K562 (cell line): Measurements from ENCODE around the gene LDLRAD3. TPM values are rescaled to one million over a fixed set of nuclear protein-coding genes. Genes with fewer than 3 reads are reported as not detected.

Source experiments
- ATAC-seq: fragments of 200-7000 bp; cut with Tn5 transposase; 3 replicates; pipeline ENCODE4 v1.9.1; 2020; ENCODE audit warnings: moderate library complexity
- BruUV-seq: library from RNA; stranded (reverse); fragments of 400-500 nt; replicated peaks from 2 replicates; lab custom pipeline; 2021; lab: Mats Ljungman, UMichigan
- CTCF ChIA-PET: fragments of 300-600 bp; formaldehyde crosslinking; extraction: SDS; loops from one replicate; lab custom pipeline; 2021; ENCODE audit warnings: low intra/inter-chr PET ratio; lab: Yijun Ruan, JAX
- POLR2A ChIA-PET: fragments of 300-600, 350-650 bp; sonication (Branson Sonifier 250); formaldehyde crosslinking; extraction: SDS; loops from one replicate; lab custom pipeline; 2021; ENCODE audit warnings: antibody characterized with exemption, inconsistent platforms; lab: Yijun Ruan, JAX
- DNase-seq, 4 experiments: peaks; one replicate each; pipeline versions ENCODE4 v3.0.0 to v3.0.0-alpha.2; 2011 to 2018; ENCODE audit warnings: low spot score in 3 of 4, mixed read lengths in 3 of 4; ENCODE audit errors: extremely low read depth in 1 of 4
- FAIRE-seq: peaks from 2 replicates; lab custom pipeline; 2011; peaks lifted over from hg19 to GRCh38; lab: Jason Lieb, UNC
- H2AFZ ChIP-seq: 2 replicates; pipeline ENCODE4 v1.6.0; 2011; ENCODE audit warnings: low read depth, low read length, control low read depth, inconsistent platforms
- H3K27ac ChIP-seq: fragments of 200-600 bp; 3 replicates; pipeline ENCODE4 v1.8.0; 2011; ENCODE audit warnings: low read depth, mild to moderate bottlenecking, control low read depth, inconsistent platforms, low read length, moderate library complexity, mixed read lengths; ENCODE audit errors: extremely low read depth
- H3K27me3 ChIP-seq, 2 experiments: fragments of 300-600 bp in 1 of 2; 2 replicates in 1 of 2; 3 replicates in 1 of 2; pipeline versions ENCODE4 v1.6.0 to v1.8.0; 2011; ENCODE audit warnings: inconsistent platforms in 2 of 2, low read length in 2 of 2, mild to moderate bottlenecking in 1 of 2, mixed read lengths in 1 of 2, moderate library complexity in 1 of 2; ENCODE audit not compliant: control insufficient read depth in 2 of 2, insufficient read depth in 2 of 2
- H3K36me3 ChIP-seq: fragments of 300-600 bp; 3 replicates; pipeline ENCODE4 v1.8.0; 2011; ENCODE audit warnings: mild to moderate bottlenecking, low read length, inconsistent platforms; ENCODE audit not compliant: control insufficient read depth, insufficient read depth
- H3K4me1 ChIP-seq, 2 experiments: fragments of 200-600 bp in 1 of 2; replicated peaks in 1 of 2; 2 replicates in 1 of 2; 3 replicates in 1 of 2; pipeline versions ENCODE4 v1.5.1 to v1.8.0; 2011; ENCODE audit warnings: inconsistent platforms in 2 of 2, low read length in 2 of 2, mild to moderate bottlenecking in 1 of 2, mixed read lengths in 1 of 2, moderate library complexity in 1 of 2; ENCODE audit not compliant: control insufficient read depth in 2 of 2, insufficient read depth in 2 of 2
- H3K4me2 ChIP-seq: 2 replicates; pipeline ENCODE4 v1.6.1; 2011; ENCODE audit warnings: low read length, control low read depth, inconsistent platforms, mixed read lengths; ENCODE audit not compliant: insufficient read depth
- H3K4me3 ChIP-seq: fragments of 200-600 bp; sonication (generic), shearing (Covaris generic); 2 replicates; pipeline ENCODE4 v1.5.1; 2016; ENCODE audit warnings: control low read depth, inconsistent platforms
- H3K79me2 ChIP-seq: fragments of 200-600 bp; 3 replicates; pipeline ENCODE4 v1.8.0; 2011; ENCODE audit warnings: low read length, inconsistent platforms; ENCODE audit not compliant: control insufficient read depth, insufficient read depth
- H3K9ac ChIP-seq, 2 experiments: 2 replicates each; pipeline versions ENCODE4 v1.6.0 to v1.6.1; 2011; ENCODE audit warnings: low read depth in 2 of 2, low read length in 2 of 2, control low read depth in 1 of 2, inconsistent platforms in 1 of 2, mild to moderate bottlenecking in 1 of 2, mixed read lengths in 1 of 2; ENCODE audit not compliant: insufficient read depth in 1 of 2
- H3K9me1 ChIP-seq: one replicate; pipeline ENCODE4 v1.6.0; 2011; ENCODE audit warnings: inconsistent platforms, mild to moderate bottlenecking, low read length, moderate library complexity; ENCODE audit not compliant: control insufficient read depth, insufficient read depth
- H3K9me3 ChIP-seq: replicated peaks from 2 replicates; pipeline ENCODE4 v1.5.1; 2011; ENCODE audit warnings: low read depth, low read length, inconsistent platforms; ENCODE audit not compliant: control insufficient read depth, insufficient read depth
- H4K20me1 ChIP-seq: replicated peaks from 2 replicates; pipeline ENCODE4 v1.6.1; 2011; ENCODE audit warnings: low read length, inconsistent platforms, mixed read lengths; ENCODE audit not compliant: control insufficient read depth, insufficient read depth
- BCOR ChIP-seq: fragments of 450-650 bp; IDR thresholded peaks from 2 replicates; pipeline ENCODE4 v1.6.1; 2016
- BDP1 ChIP-seq: IDR thresholded peaks from 3 replicates; pipeline ENCODE4 v1.6.1; 2011; ENCODE audit not compliant: insufficient read length, insufficient read depth
- CC2D1A ChIP-seq: fragments of 450-650 bp; IDR thresholded peaks from 2 replicates; pipeline ENCODE4 v1.6.1; 2017; ENCODE audit warnings: mild to moderate bottlenecking
- CTBP1 ChIP-seq: fragments of 450-650 bp; IDR thresholded peaks from 2 replicates; pipeline ENCODE4 v1.6.1; 2016; ENCODE audit warnings: borderline replicate concordance
- FOS ChIP-seq: IDR thresholded peaks from 3 replicates; pipeline ENCODE4 v1.6.1; 2011; ENCODE audit not compliant: insufficient read length; ENCODE audit errors: extremely low read depth
- MITF ChIP-seq: IDR thresholded peaks from 2 replicates; pipeline ENCODE4 v1.6.1; 2014; ENCODE audit warnings: antibody characterized with exemption
- PHB2 ChIP-seq: fragments of 450-650 bp; IDR thresholded peaks from 2 replicates; pipeline ENCODE4 v1.6.1; 2017; ENCODE audit warnings: low read depth
- POLR3G ChIP-seq: IDR thresholded peaks from 2 replicates; pipeline ENCODE4 v1.6.1; 2011; ENCODE audit not compliant: insufficient read length, insufficient replicate concordance; ENCODE audit errors: extremely low read depth
- PRDM10 ChIP-seq: fragments of 450-650 bp; IDR thresholded peaks from 2 replicates; pipeline ENCODE4 v1.6.1; 2018; ENCODE audit not compliant: partially characterized antibody
- ZNF507 ChIP-seq: conservative IDR thresholded peaks from 2 replicates; pipeline ENCODE4 v1.6.1; 2017; ENCODE audit warnings: missing genetic modification characterization, missing compliant biosample characterization
- ZNF655 ChIP-seq: fragments of 250-450 bp; sonication (Bioruptor Pico); IDR thresholded peaks from 2 replicates; pipeline ENCODE4 v1.5.0; 2021
- WGBS: fragments of 100-300 bp; shearing (Covaris generic); methylation state at CpG from one replicate; pipeline ENCODE4 v1.1.6; 2016; ENCODE audit warnings: low coverage, mixed read lengths; ENCODE audit not compliant: insufficient coverage; ENCODE audit errors: missing lambda C conversion rate; 5-methylcytosine and 5-hydroxymethylcytosine counted together
- in situ Hi-C: fragments of 300-500 bp; cut with MboI; formaldehyde crosslinking; loops from 4 replicates; pipeline ENCODE4 v1.15.0; 2018; ENCODE audit warnings: inconsistent platforms, mixed read lengths
- intact Hi-C: fragments of 100-400 bp; cut with micrococcal nuclease; formaldehyde crosslinking; loops from 2 replicates; pipeline ENCODE4 v1.14.2; 2022
- polyA plus RNA-seq, 8 experiments: library from polyadenylated mRNA; depleted of rRNA in 4 of 8; stranded (reverse) in 5 of 8; unstranded in 3 of 8; fragments of >200 nt; fragmentation: Nextera tagmentation in 2 of 8; fragmentation: Illumina TruSeq in 1 of 8; extraction: Ambion mirVana in 2 of 8; extraction: Trizol in 1 of 8; gene quantifications; 2 replicates each; pipeline versions ENCODE4 v1.2.1 to v1.2.3, GENCODE V29; 2011 to 2014; ENCODE audit warnings: inconsistent platforms in 1 of 8, missing spikeins in 1 of 8
- total RNA-seq, 7 experiments: library from RNA; depleted of rRNA in 6 of 7; stranded (reverse); fragments of >200 nt in 6 of 7; fragmentation: Illumina TruSeq in 2 of 7; extraction: Trizol in 2 of 7; gene quantifications; 2 replicates each; pipeline versions ENCODE4 v1.2.1 to v1.2.3, GENCODE V29; 2011 to 2021; ENCODE audit warnings: low replicate concordance in 1 of 7

LDLRAD3 gene
- total and polyA plus RNA-seq, 9 of the 15 experiments (the other 6 are each of a cell fraction or from before 2014, with no cell fraction given): 0.73 to 7.2 (median 3.5) TPM

- no peak for DNase-seq
- Histone ChIP-seq H3K27ac (no peak overlapping the region), H3K4me1 (no peaks in the 10 kb centered on the region), H3K9me1 (no peaks in the 10 kb centered on the region), H3K4me2 (no peak overlapping the region), H3K9me3 (no peaks in the 10 kb centered on the region), H4K20me1 (no peaks in the 10 kb centered on the region), H3K36me3 (no peaks in the 10 kb centered on the region), H3K9ac (no peak overlapping the region), H3K4me3 (no peak overlapping the region), H3K27me3 (peaks cover 3 to 4% of the 10 kb centered on the region in 2 experiments; a peak in 2 of 5 replicates), H3K79me2 (no peaks in the 10 kb centered on the region), H2AFZ (no peak overlapping the region)
- intact Hi-C loops (no loop called here), in situ Hi-C loops (no loop called here)
- TF ChIP-seq PHB2 (no peak), CTBP1 (no peak)
- no peak for FAIRE-seq
- ChIA-PET POLR2A (no interaction called here), CTCF (no interaction called here)
- WGBS: 25% methylated on average over 6 of the region's 6 CpGs
- BruUV-seq: no TSS peak
- ATAC-seq: no peak
Measured at GRCh38 chr11:35998634-35999033, 54.8 kb downstream of the LDLRAD3 start.

GRCh38 chr11:36000616-36001190, 56.8 kb downstream of the LDLRAD3 start:
- Histone ChIP-seq H3K9me3 (no peaks in the 10 kb centered on the region), H3K36me3 (no peaks in the 10 kb centered on the region), H3K79me2 (no peaks in the 10 kb centered on the region), H3K4me3 (no peak overlapping the region), H3K27ac (no peak overlapping the region), H4K20me1 (no peaks in the 10 kb centered on the region), H3K9me1 (no peaks in the 10 kb centered on the region), H3K4me1 (no peaks in the 10 kb centered on the region), H2AFZ (no peak overlapping the region), H3K4me2 (no peak overlapping the region), H3K27me3 (peaks cover 3 to 4% of the 10 kb centered on the region in 2 experiments; a peak in 3 of 5 replicates), H3K9ac (no peak overlapping the region)
- WGBS: 19% methylated on average over 6 of the region's 6 CpGs
- in situ Hi-C loops: no loop called here
- no peak for ATAC-seq
- no TSS peak for BruUV-seq
- intact Hi-C loops: no loop called here
- ChIA-PET CTCF (no interaction called here), POLR2A (no interaction called here)
- FAIRE-seq: no peak
- no peak for DNase-seq
- TF ChIP-seq ZNF507 (tag) (no peak), POLR3G (no peak), ZNF655 (CRISPR knock-in tag) (no peak), FOS (no peak), BCOR (no peak), BDP1 (no peak), CC2D1A (no peak), MITF (no peak), PRDM10 (no peak)
